HG02763 (cell line): ENCODE results near the gene RASSF5.

Experiments
- ATAC-seq: cut with Tn5 transposase; IDR thresholded peaks from one replicate; pipeline ENCODE4 v1.9.1; 2021; ENCODE audit warnings: mild to moderate bottlenecking, moderate library complexity; ENCODE audit not compliant: unreplicated experiment

RASSF5 gene

DNA sequence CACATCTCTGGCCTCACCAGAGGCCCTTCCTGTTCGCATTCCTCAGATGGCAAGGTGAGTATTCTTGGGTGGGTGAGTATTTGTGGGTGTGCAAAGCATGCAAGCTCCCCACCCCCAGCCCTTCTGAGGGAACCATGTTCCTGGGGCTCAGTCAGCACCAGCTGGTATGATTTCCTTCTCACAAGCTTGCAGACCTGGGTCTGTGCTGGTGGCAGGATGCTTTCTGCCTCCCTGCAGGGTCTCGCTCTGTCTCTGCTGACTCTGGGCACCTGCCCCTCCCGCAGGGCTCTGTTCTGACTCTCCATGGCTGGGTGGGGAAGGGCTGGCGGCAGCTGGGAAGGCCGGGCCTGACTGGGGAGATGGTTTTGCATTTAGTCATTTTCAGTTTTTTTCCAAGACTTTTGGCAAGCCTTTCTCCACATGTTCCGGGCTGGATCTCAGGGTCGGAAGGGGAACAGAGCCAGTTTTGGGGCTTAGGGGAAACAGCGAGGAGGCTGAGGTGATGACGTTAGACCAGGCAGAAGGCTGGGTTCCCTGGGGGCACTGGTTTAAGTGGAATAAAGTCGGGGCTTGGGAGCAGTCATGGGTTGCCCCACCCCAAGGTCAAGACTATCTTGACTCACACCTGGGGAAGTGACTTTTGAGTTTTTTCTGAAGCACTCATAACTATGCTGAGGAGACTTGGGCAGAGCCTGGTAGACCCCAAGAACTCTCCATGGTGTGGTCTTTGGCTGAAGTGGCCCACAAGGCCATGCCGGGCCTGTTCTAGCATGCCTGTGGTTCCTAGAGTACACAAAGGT is 6.2 kb downstream of the RASSF5 start:
- ATAC-seq, result no peak

DNA sequence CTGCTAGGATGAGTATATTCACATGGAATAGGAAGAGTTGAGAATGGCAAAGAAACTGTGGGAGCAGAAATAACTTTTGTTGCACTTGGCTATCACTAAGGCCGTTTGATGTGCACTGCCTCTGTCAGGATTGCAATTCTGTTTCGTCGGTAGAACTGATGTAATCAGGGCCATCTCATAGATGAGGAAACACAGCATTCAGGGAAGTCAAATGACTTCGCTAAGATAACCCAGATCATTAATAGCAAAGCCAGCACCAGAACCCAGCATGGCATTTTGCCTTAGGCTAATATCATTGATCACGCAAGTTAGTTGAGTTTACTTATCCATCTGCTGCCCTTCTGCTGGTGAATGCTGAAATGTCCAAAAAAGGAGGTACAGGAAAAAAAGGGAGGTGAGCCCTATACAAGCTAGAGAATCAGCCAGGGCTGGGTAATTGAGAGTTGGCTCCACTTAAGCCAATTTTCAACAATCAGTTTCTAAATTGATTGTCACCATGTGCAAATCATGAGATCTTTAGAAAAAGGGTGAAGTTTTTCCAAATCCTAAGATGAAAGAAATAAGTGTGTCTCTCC is 7.6 kb downstream of the RASSF5 start:
- no peak for ATAC-seq

DNA sequence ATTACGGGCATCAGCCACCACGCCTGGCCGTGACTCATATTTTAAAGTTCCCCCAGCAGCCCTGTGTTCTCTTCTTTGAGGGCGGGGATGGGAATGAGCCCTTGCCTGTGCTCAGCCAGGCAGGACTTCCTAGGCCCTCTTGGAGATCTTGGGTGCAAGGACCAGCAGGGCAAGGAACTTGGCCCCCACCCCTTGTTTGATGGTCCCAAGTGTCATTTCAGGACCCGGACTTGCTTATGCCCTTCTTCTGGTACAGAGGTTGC is 9.3 kb downstream of the RASSF5 start:
- no peak for ATAC-seq

DNA sequence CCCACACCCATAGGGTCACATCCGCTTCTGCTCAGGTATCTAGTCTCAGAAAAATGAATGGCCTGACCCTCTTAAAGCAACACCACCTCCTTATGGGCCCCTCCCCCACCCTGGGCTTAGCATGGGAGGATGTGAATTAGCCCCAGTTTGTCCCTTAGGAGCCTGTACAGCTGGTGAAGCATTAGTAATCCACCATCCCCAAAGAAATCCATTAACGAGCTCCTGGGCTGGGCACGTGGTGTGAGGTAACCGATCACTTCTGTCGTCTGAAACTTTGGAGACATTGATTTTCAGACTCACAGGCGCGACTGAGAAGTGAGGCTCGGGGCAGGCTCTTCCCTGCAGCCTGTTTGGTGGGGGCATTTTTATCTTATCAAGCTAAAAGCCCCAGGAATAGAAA is 10.5 kb downstream of the RASSF5 start:
- ATAC-seq, result no peak

DNA sequence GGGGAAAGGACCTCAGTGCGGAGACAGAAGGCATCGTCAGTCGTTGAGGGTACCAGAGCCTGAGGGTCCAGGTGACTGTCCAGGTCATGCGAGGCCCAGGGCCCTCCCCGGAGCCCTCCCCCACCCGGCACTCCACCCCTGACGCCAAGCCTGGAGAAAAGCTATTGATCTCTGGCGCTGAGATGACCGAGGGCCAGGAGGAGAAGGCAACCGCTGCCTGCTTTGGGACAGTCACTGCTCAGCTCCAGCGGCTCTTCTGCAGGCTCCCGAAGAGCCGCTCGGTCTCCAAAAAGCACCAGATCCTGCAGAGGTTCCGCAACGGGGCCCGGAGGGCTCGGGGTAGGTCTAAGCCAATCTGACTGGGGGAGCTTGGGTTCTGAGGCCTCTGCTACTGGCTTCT is 10.9 kb downstream of the RASSF5 start:
- ATAC-seq, result no peak

GRCh38 chr1:206518743-206519142 is 11.4 kb downstream of the RASSF5 start:
- ATAC-seq, result no peak

- ATAC-seq, result no peak
Observed at GRCh38 chr1:206521127-206521526, 13.8 kb downstream of the RASSF5 start.

DNA sequence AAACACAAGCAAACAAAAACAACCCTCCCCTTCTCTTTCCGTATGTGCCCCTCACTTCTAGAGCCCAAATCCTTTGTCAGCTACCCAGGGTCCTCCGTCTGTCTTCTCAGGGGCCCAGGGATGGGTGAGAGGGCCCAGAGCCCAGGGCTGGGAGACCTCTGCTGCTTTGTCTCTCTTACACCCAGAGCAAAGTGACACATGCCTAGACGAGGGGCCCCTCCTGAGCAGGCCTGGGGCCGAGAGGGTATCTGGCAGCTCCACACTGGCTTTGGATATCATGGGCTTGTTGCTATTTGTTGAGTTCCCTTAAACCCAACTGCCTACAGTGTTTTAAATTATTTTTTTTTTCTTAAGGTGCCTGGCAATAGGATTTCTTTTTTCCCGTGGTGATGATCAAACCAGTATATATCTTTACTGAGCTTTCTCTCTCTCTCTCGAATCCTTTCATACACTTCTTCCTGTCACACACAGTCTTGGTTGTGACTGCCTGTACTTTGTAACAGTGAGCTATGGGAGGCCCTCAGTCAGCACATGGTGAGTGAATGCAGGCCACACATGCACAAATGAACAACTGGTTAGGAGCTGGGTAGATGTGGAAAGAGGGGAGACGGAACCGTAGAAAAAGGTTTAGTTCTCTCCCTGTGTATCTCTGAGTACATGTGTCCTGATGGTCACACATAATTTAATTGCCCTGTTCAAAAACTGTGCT is 14.5 kb downstream of the RASSF5 start:
- ATAC-seq, result no peak

DNA sequence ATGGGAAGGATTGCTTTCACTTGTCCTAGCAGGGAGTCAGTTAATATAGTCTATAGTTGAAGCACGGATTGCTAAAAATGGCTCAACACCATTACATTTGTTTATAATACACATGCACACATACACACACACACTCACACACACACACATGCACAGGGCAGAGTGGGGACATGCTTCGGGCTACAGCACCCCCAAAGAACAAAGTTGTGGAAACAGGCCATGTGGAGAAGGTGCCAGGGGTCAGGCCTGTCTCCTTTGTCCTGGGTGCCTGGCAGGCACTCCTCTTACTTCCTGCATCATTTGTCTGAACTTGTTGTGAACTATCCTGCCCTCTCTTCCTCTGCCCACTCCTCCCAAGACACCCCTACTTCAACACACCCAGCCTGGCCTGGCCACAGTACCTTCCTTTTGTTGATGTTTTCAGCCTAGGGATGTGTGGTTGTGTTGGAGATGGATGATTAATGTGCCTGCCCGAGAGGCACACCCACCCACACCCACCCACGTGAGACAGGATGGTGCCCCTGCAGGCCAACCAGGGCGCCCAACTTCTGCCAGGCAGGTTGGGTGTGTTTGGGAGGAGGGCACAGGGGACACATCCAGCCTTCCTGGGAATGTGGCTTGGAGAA is 17.5 kb downstream of the RASSF5 start:
- ATAC-seq, result no peak

DNA sequence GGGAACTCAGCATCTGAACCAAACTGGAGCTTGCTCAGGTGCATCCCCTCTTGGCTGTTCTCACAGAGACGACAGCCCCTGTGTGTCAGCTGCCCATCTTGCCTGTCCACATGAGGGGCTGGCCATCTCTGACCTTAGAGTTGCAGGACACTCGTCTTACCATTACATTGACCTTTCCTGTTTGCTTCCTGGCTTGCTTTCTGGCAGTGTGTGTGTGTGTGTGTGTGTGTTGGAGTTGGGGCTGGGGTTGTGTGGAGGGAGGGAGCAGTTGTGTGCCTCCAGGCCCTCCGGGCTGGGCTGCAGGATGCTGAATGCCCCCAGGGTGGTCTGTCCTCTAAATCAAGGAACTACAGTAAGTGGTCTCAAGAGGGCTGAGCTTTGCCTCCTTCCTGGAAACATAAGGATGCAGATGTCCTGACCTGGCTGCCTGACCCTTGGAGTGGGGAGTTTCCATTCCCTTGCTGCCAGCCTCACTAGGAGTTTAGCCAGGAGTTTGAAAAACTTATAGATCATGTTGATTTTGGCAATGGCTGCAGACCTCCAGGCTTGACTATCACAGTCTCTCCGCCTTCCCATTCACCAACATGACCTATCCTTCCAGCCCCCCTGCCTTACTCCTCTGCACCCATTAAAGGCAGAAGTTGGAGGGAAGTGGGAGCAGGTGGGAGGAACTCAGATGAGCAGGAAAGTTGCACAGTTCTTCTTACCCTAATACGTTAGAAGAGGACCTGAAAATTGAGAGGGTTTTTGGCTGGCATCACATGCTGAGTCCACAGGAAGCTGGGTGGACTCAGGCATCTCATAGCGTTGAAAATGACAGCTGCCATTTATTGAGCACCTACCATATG is 19.0 kb downstream of the RASSF5 start:
- no peak for ATAC-seq

GRCh38 chr1:206529425-206529824 is 22.1 kb downstream of the RASSF5 start:
- ATAC-seq, result no peak

- no peak for ATAC-seq
Observed at GRCh38 chr1:206532368-206532767, 25.0 kb downstream of the RASSF5 start.

DNA sequence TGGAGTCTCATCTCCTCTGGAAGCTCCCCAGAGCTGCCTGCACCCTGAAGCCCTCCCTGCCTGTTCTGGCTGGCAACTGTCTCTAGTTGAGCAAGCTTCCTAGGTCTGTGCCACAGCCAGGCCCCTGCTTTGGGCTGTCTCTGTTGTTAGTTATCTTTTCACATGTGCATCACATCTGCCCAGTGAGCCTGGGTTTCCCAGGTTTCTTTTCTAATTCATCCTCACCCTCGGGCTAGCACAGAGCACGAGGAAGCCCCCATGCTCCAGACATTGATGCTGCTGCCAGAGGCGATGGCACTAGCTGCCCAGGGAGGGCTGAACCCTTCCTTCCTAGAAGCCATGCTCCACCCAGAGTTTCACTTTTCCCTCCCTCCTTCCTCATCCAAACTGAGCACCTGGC is 27.2 kb downstream of the RASSF5 start:
- ATAC-seq, result no peak

- no peak for ATAC-seq
Observed at GRCh38 chr1:206535853-206536188, 28.5 kb downstream of the RASSF5 start.

DNA sequence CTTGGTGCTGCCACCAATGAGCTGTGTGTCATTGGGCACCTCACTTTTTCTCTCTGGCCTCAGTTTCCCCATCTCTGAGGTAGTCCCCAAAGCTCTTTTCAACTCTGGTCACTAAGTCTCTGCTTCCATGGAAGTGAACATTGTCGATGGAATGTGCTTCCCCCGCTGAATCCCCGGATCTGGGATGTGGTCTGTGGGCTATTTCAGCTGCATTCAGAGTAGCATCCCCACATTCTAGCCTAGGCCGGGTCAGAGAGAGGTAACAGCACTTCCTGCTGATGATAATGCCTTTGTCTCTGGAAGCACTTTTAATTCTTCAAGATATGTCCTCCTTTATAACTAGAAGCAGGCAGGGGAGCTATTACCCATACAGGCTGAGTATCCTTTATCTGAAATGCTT is 29.8 kb downstream of the RASSF5 start:
- no peak for ATAC-seq

- ATAC-seq, result no peak
Observed at GRCh38 chr1:206538086-206538770, 30.9 kb downstream of the RASSF5 start.

DNA sequence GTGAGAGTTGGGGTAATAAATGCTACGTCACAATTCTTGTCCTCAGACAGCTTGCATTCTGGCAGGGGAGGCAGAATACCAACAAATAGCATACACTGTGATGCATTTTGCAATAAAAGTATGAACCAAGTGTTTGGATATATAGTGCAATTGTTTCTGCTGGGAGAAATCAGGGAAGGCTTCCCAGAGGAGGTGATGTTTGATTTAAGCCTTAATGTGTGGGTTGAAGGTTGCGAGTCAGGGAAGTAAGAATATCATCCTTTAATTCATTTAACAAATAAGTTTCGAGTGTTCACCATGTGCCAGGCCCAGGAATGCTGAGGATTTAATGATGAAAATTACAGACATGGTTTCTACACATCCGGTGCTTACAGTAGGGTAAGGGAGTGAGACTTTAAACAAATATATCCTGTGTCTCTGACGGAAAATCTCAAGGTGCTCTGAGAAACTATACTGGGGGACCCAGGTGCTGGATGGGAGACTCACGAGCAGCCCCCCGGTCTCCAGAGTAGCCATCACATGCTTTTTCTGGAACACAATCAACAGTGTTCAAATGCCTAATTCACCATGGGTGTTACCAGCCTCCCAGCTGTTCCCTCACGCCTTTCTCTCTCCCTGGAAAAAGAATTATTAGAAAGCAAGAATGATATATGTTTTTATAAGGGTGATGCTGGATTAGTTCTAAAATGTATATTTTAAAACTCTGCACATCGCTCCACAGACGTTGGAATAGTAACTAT is 31.7 kb downstream of the RASSF5 start:
- no peak for ATAC-seq

- no peak for ATAC-seq
Observed at GRCh38 chr1:206540044-206540780, 32.9 kb downstream of the RASSF5 start.

DNA sequence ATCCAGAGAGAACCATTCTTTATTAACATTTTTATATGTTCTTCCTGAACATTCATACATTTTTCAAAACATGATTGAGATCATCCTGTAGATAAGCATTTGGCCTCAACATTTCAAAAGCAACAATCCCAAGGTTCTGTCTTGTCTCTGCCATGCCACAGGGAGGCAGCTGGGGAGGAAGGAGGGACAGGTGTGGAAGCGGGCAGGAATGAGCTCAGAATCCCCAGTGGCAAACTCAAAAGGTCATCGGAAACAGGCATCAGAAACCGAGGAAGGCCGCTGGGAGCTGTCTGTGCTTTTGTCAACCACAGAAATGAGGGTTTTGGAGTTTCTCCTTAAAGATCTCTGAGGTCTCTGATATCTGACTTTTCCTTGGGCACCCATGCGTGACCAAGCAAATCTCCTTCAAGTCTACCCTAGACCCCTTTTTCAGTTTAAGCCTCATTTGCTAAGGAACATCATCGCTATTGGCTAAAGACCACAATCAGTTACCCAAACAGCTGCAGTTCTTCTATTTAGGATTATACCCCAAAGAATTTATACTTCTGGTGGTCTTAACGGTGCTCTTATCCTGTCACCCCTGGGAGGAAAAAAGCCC is 34.0 kb downstream of the RASSF5 start:
- no peak for ATAC-seq
